ENCODE results near the gene TMED9.

- no peak for TF ChIP-seq POLR2A (IDR thresholded peaks at IDR 0.05)
- TF ChIP-seq, protein P1, sequence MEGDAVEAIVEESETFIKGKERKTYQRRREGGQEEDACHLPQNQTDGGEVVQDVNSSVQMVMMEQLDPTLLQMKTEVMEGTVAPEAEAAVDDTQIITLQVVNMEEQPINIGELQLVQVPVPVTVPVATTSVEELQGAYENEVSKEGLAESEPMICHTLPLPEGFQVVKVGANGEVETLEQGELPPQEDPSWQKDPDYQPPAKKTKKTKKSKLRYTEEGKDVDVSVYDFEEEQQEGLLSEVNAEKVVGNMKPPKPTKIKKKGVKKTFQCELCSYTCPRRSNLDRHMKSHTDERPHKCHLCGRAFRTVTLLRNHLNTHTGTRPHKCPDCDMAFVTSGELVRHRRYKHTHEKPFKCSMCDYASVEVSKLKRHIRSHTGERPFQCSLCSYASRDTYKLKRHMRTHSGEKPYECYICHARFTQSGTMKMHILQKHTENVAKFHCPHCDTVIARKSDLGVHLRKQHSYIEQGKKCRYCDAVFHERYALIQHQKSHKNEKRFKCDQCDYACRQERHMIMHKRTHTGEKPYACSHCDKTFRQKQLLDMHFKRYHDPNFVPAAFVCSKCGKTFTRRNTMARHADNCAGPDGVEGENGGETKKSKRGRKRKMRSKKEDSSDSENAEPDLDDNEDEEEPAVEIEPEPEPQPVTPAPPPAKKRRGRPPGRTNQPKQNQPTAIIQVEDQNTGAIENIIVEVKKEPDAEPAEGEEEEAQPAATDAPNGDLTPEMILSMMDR (IDR thresholded peaks at IDR 0.05): no peak
Measured at GRCh38 chr5:177610131-177610769, 18.2 kb downstream of the TMED9 start.

Data from adrenal gland (tissue), 5 donors.